Activated naive CD4-positive, alpha-beta T cell treated with anti-CD3 and anti-CD28 coated beads, Interleukin-2, amount 50 U/mL, for 24 hours (primary cell): ENCODE results near the gene GABRR2.

Experiments
- H3K27ac Mint-ChIP-seq: one replicate; pipeline ENCODE4 v1.8.0; 2021; ENCODE audit warnings: mild to moderate bottlenecking, mixed read lengths
- H3K27me3 Mint-ChIP-seq: one replicate; pipeline ENCODE4 v1.8.0; 2021; ENCODE audit warnings: mixed read lengths
- H3K36me3 Mint-ChIP-seq: one replicate; pipeline ENCODE4 v1.8.0; 2021; ENCODE audit warnings: mixed read lengths
- H3K4me1 Mint-ChIP-seq: one replicate; pipeline ENCODE4 v1.8.0; 2021; ENCODE audit warnings: mixed read lengths
- H3K4me3 Mint-ChIP-seq: one replicate; pipeline ENCODE4 v1.8.0; 2021; ENCODE audit warnings: mild to moderate bottlenecking, mixed read lengths
- H3K9me3 Mint-ChIP-seq: one replicate; pipeline ENCODE4 v1.8.0; 2021; ENCODE audit warnings: mixed read lengths

Gene GABRR2

DNA sequence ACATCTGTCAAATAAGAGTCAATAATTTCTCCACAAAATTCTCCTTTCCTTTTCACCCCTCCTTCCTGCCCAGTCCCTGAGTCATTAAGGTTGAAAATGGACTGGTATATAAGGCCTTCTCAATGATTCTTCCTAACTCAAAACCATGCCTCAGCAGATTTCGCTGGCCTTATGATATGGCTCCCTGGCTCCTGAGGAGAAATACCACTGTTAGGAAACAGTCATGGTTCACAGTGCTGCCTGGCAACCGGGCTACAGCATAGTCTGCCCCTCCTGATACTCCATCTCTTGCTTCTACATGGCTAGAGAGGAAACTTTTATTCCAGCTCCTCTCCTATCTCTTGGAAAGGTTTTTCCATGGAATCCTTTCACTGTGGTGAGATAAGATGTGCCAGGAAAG lies 32.7 kb upstream of the GABRR2 start:
- Mint-ChIP-seq H3K4me3 (no peak overlapping the region), H3K27ac (peak overlapping the region; percentile 72), H3K9me3 (no peaks in the 10 kb centered on the region), H3K4me1 (peaks cover 69% of the 10 kb centered on the region), H3K36me3 (no peaks in the 10 kb centered on the region), H3K27me3 (no peaks in the 10 kb centered on the region)

- Mint-ChIP-seq H3K27ac (no peak overlapping the region), H3K27me3 (no peaks in the 10 kb centered on the region), H3K36me3 (peaks cover 2% of the 10 kb centered on the region), H3K9me3 (no peaks in the 10 kb centered on the region), H3K4me3 (no peak overlapping the region), H3K4me1 (peaks cover 63% of the 10 kb centered on the region)
Observed at GRCh38 chr6:89346433-89346832, 31.3 kb upstream of the GABRR2 start.

GRCh38 chr6:89339565-89339964 lies 24.5 kb upstream of the GABRR2 start:
- peaks cover 7% of the 10 kb centered on the region for H3K4me1 Mint-ChIP-seq
- no peaks in the 10 kb centered on the region for H3K9me3 Mint-ChIP-seq
- H3K4me3 Mint-ChIP-seq = no peak overlapping the region
- peaks cover 10% of the 10 kb centered on the region for H3K36me3 Mint-ChIP-seq
- H3K27ac Mint-ChIP-seq = no peak overlapping the region
- no peaks in the 10 kb centered on the region for H3K27me3 Mint-ChIP-seq

- Mint-ChIP-seq H3K27ac (no peak overlapping the region), H3K4me1 (no peaks in the 10 kb centered on the region), H3K4me3 (no peak overlapping the region), H3K9me3 (no peaks in the 10 kb centered on the region), H3K27me3 (no peaks in the 10 kb centered on the region), H3K36me3 (peaks cover 10% of the 10 kb centered on the region)
Observed at GRCh38 chr6:89335164-89335563, 20.1 kb upstream of the GABRR2 start.

- Mint-ChIP-seq H3K36me3 (peaks cover 19% of the 10 kb centered on the region), H3K27me3 (no peaks in the 10 kb centered on the region), H3K4me1 (no peaks in the 10 kb centered on the region), H3K27ac (no peak overlapping the region), H3K9me3 (no peaks in the 10 kb centered on the region), H3K4me3 (no peak overlapping the region)
Observed at GRCh38 chr6:89330910-89331309, 15.8 kb upstream of the GABRR2 start.

GRCh38 chr6:89328976-89329375 lies 13.9 kb upstream of the GABRR2 start:
- H3K9me3 Mint-ChIP-seq = no peaks in the 10 kb centered on the region
- H3K4me1 Mint-ChIP-seq = no peaks in the 10 kb centered on the region
- no peaks in the 10 kb centered on the region for H3K27me3 Mint-ChIP-seq
- no peak overlapping the region for H3K4me3 Mint-ChIP-seq
- H3K36me3 Mint-ChIP-seq = peaks cover 19% of the 10 kb centered on the region
- H3K27ac Mint-ChIP-seq = no peak overlapping the region

GRCh38 chr6:89324304-89324703 lies 9.2 kb upstream of the GABRR2 start:
- Mint-ChIP-seq H3K36me3 (peaks cover 15% of the 10 kb centered on the region), H3K4me1 (peaks cover 3% of the 10 kb centered on the region), H3K9me3 (no peaks in the 10 kb centered on the region), H3K27me3 (no peaks in the 10 kb centered on the region), H3K27ac (no peak overlapping the region), H3K4me3 (no peak overlapping the region)

GRCh38 chr6:89323511-89323971 lies 8.4 kb upstream of the GABRR2 start:
- Mint-ChIP-seq H3K4me1 (peaks cover 3% of the 10 kb centered on the region), H3K36me3 (peaks cover 9% of the 10 kb centered on the region), H3K4me3 (no peak overlapping the region), H3K9me3 (no peaks in the 10 kb centered on the region), H3K27me3 (no peaks in the 10 kb centered on the region), H3K27ac (no peak overlapping the region)

DNA sequence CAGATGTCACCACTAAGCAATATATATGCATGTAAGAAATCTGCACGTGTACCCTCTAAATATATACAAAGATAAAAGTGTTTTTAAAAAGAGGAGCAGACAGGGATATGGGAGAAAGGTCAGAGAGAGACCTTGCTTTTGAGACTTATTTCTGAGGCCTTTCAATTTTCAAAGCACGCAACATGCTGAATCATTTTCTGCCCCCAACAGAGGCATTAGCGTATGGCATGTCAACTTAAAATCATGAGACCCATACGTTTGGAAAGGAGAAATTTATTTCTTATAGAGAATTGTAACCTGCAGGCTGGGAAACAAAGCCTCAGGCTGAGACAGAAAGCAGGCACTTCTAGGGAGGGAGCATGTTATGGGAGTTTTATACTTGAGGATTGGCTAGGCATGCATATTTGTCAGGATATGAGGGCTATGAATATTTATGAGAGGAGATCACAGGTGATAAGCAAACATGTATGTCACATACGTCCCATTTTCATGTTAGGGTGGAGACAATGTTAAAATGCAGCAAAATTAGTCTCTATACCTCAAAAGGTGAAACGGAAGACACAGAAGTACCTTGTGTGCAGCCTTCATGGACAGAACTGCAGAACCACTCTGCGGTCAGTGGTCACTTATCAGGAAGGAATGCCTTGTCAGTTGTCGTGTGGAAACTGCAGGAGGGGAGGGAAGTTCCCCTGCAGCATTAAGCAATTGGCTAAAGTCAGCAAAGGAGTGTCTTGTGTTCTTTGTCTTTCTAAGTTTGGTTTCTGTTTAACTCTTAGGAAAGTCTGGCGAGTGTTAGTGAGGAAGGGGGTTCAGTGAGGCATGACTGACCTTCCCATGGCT lies 6.3 kb upstream of the GABRR2 start:
- Mint-ChIP-seq H3K4me1 (peaks cover 9% of the 10 kb centered on the region), H3K36me3 (peaks cover 9% of the 10 kb centered on the region), H3K27ac (no peak overlapping the region), H3K9me3 (no peaks in the 10 kb centered on the region), H3K4me3 (no peak overlapping the region), H3K27me3 (no peaks in the 10 kb centered on the region)

- Mint-ChIP-seq H3K36me3 (peaks cover 10% of the 10 kb centered on the region), H3K9me3 (no peaks in the 10 kb centered on the region), H3K4me3 (no peak overlapping the region), H3K27me3 (no peaks in the 10 kb centered on the region), H3K27ac (no peak overlapping the region), H3K4me1 (peaks cover 9% of the 10 kb centered on the region)
Observed at GRCh38 chr6:89320012-89320559, 5.0 kb upstream of the GABRR2 start.

- Mint-ChIP-seq H3K27ac (peak overlapping the region; percentile 36), H3K36me3 (peaks cover 10% of the 10 kb centered on the region), H3K9me3 (no peaks in the 10 kb centered on the region), H3K4me3 (no peak overlapping the region), H3K27me3 (no peaks in the 10 kb centered on the region), H3K4me1 (peaks cover 9% of the 10 kb centered on the region)
Observed at GRCh38 chr6:89317067-89317466, 2.0 kb upstream of the GABRR2 start.

- Mint-ChIP-seq H3K27me3 (no peaks in the 10 kb centered on the region), H3K27ac (no peak overlapping the region), H3K4me3 (no peak overlapping the region), H3K9me3 (no peaks in the 10 kb centered on the region), H3K4me1 (peaks cover 6% of the 10 kb centered on the region), H3K36me3 (peaks cover 10% of the 10 kb centered on the region)
Observed at GRCh38 chr6:89314692-89315091, 407 bp downstream of the GABRR2 start.

DNA sequence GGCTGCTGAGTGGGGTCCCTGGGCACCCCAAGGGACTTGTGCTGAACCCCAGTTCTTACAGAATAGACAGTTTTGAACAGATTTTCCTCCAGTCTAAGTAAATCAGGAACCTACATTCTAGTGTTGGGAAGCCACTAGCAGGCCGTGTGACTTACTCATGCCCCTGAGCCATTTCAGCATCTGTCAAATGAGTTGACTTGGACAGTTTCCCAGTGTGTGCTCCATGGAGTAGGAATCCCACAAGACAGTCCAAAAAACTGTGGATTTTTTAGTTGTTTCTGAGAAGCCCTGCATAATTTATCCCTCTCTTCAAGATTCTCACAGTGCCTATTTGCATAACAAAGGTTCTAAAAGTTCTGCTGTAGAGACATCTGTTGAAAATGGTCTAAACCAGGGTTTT lies 2.1 kb downstream of the GABRR2 start:
- peaks cover 10% of the 10 kb centered on the region for H3K36me3 Mint-ChIP-seq
- no peaks in the 10 kb centered on the region for H3K27me3 Mint-ChIP-seq
- no peaks in the 10 kb centered on the region for H3K9me3 Mint-ChIP-seq
- peaks cover 6% of the 10 kb centered on the region for H3K4me1 Mint-ChIP-seq
- H3K27ac Mint-ChIP-seq = no peak overlapping the region
- H3K4me3 Mint-ChIP-seq = no peak overlapping the region

GRCh38 chr6:89311853-89312531 lies 3.1 kb downstream of the GABRR2 start:
- no peaks in the 10 kb centered on the region for H3K4me1 Mint-ChIP-seq
- no peak overlapping the region for H3K27ac Mint-ChIP-seq
- H3K9me3 Mint-ChIP-seq = no peaks in the 10 kb centered on the region
- H3K36me3 Mint-ChIP-seq = peaks cover 9% of the 10 kb centered on the region
- H3K27me3 Mint-ChIP-seq = no peaks in the 10 kb centered on the region
- H3K4me3 Mint-ChIP-seq = no peak overlapping the region

DNA sequence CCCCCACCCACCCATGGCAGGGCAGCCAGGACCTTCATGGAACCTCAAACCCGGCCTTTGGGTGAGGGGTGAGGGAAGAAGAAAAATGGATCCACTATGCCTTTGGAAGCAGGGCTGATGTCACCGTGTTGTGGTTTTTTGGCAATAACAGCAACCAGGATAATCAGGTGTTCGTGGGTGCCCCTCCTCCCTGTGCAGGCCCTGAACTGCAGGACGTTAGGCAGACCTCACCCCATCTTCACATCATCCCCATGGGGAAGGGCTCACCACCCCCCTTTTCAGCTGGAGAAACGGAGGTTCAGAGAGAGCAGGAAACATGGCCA lies 3.6 kb downstream of the GABRR2 start:
- H3K27ac Mint-ChIP-seq = no peak overlapping the region
- H3K4me1 Mint-ChIP-seq = no peaks in the 10 kb centered on the region
- H3K36me3 Mint-ChIP-seq = peaks cover 8% of the 10 kb centered on the region
- no peak overlapping the region for H3K4me3 Mint-ChIP-seq
- H3K27me3 Mint-ChIP-seq = no peaks in the 10 kb centered on the region
- H3K9me3 Mint-ChIP-seq = no peaks in the 10 kb centered on the region

DNA sequence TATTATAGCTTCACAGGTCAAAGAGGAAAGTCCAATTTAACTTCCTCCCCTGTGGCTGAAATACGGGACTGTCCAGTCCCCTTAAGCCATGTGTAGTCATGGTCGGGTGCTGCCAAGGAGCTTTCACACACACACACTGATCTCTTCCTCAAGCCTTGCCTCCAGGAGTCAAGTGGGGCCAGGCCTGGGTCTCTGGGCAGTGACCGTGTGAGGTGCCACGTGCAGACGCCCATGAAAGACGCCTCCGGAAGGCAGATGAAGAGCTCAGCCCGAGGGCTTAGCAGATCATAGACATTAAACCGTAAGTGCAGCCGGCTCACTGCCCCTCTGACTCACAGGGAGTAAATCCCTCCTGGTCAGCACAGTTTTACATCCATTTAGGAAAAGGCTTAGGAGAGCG lies 4.2 kb downstream of the GABRR2 start:
- Mint-ChIP-seq H3K27me3 (no peaks in the 10 kb centered on the region), H3K4me3 (no peak overlapping the region), H3K9me3 (no peaks in the 10 kb centered on the region), H3K36me3 (peaks cover 5% of the 10 kb centered on the region), H3K4me1 (no peaks in the 10 kb centered on the region), H3K27ac (no peak overlapping the region)
